Esophagus (tissue), 2 donors: ENCODE data around the gene NRXN3. TPM values are rescaled to one million over a fixed set of nuclear protein-coding genes. Genes with fewer than 3 reads are reported as not detected.

ENCODE experiments used
- H3K27ac ChIP-seq, 2 donors: one replicate each; pipeline ENCODE4 v1.5.1; 2013; ENCODE audit warnings: low read depth in 2 of 2, mild to moderate bottlenecking in 2 of 2, inconsistent platforms in 1 of 2, low read length in 1 of 2, moderate library complexity in 1 of 2
- H3K27me3 ChIP-seq, 2 donors: one replicate each; pipeline ENCODE4 v1.6.1; 2013; ENCODE audit warnings: low read length in 2 of 2, control low read depth in 1 of 2, mild to moderate bottlenecking in 1 of 2; ENCODE audit not compliant: insufficient read depth in 2 of 2, control insufficient read depth in 1 of 2
- H3K36me3 ChIP-seq, 2 donors: one replicate each; pipeline ENCODE4 v1.6.1; 2013; ENCODE audit warnings: low read length in 1 of 2; ENCODE audit not compliant: control insufficient read depth in 2 of 2, insufficient read depth in 2 of 2
- H3K4me1 ChIP-seq, 2 donors: one replicate each; pipeline ENCODE4 v1.6.1; 2013; ENCODE audit warnings: low read length in 1 of 2; ENCODE audit not compliant: control insufficient read depth in 2 of 2, insufficient read depth in 2 of 2
- H3K4me3 ChIP-seq, 2 donors: one replicate each; pipeline ENCODE4 v1.5.1; 2013; ENCODE audit warnings: low read length in 2 of 2, mild to moderate bottlenecking in 2 of 2, low read depth in 1 of 2, moderate library complexity in 1 of 2
- H3K9me3 ChIP-seq, 2 donors: one replicate each; pipeline ENCODE4 v1.6.1; 2013; ENCODE audit warnings: mild to moderate bottlenecking in 2 of 2, low read depth in 1 of 2, low read length in 1 of 2, moderate library complexity in 1 of 2; ENCODE audit not compliant: control insufficient read depth in 2 of 2, insufficient read depth in 1 of 2
- WGBS, 2 donors: extraction: QIAGEN DNeasy Blood & Tissue Kit; methylation state at CpG; one replicate each; pipeline ENCODE4 v1.1.7; 2013; 5-methylcytosine and 5-hydroxymethylcytosine counted together
- polyA plus RNA-seq, 2 donors: library from polyadenylated mRNA; stranded (reverse); fragments of 200-250 nt; gene quantifications; one replicate each; pipeline ENCODE4 v1.2.3, GENCODE V29; 2013
- donor health status: healthy with polysubstance abuse.
- donor health status: Bipolar disorder and iron deficiency.

The NRXN3 gene
- polyA plus RNA-seq, 2 donors, result 1.7 to 2.2 TPM

- 74 to 78% methylated on average over 5 of the region's 5 CpGs for WGBS, 2 donors
- Histone ChIP-seq H3K36me3 (no peaks in the 10 kb centered on the region), H3K27me3 (no peaks in the 10 kb centered on the region), H3K9me3 (peaks cover 0 to 3% of the 10 kb centered on the region in 2 donors), H3K4me1 (no peaks in the 10 kb centered on the region), H3K4me3 (no peak overlapping the region), H3K27ac (no peak overlapping the region)
These were observed 176.6 kb downstream of the NRXN3 start for GRCh38 chr14:78346747-78347146.

GRCh38 chr14:78355109-78355508, 184.9 kb downstream of the NRXN3 start:
- Histone ChIP-seq H3K27ac (no peak overlapping the region), H3K9me3 (no peaks in the 10 kb centered on the region), H3K4me3 (no peak overlapping the region), H3K27me3 (no peaks in the 10 kb centered on the region), H3K4me1 (no peaks in the 10 kb centered on the region), H3K36me3 (no peaks in the 10 kb centered on the region)
- WGBS, 2 donors, result 62 to 63% methylated on average over 3 of the region's 3 CpGs

GRCh38 chr14:78356391-78356790, 186.2 kb downstream of the NRXN3 start:
- WGBS, 2 donors, result 33 to 35% methylated on average over 3 of the region's 3 CpGs
- no peaks in the 10 kb centered on the region for H3K36me3 ChIP-seq
- no peaks in the 10 kb centered on the region for H3K4me1 ChIP-seq
- no peak overlapping the region for H3K4me3 ChIP-seq
- H3K9me3 ChIP-seq, result no peaks in the 10 kb centered on the region
- no peaks in the 10 kb centered on the region for H3K27me3 ChIP-seq
- H3K27ac ChIP-seq, result no peak overlapping the region

DNA sequence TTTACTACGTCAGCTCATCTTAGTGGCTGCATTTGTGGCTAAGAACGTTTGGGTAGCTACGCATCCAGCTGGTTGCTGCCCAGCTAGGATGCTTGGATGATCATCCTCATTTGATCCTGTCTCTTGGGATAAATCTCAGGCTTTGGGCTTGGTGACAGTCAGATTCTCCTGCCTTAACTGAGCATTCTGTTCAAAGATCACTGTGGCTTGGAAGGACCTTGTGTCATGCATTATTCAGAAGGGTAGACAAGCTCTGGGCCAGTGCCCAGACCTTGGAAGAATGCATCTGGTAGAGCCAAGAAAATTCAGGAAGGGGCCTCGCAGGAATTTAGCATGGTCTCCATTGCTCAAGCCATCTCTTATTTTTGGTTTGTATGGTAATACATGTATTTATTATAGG, 188.4 kb downstream of the NRXN3 start:
- 78 to 84% methylated on average over 4 of the region's 4 CpGs for WGBS, 2 donors
- Histone ChIP-seq H3K4me3 (no peak overlapping the region), H3K27ac (no peak overlapping the region), H3K4me1 (no peaks in the 10 kb centered on the region), H3K9me3 (no peaks in the 10 kb centered on the region), H3K27me3 (no peaks in the 10 kb centered on the region), H3K36me3 (no peaks in the 10 kb centered on the region)

DNA sequence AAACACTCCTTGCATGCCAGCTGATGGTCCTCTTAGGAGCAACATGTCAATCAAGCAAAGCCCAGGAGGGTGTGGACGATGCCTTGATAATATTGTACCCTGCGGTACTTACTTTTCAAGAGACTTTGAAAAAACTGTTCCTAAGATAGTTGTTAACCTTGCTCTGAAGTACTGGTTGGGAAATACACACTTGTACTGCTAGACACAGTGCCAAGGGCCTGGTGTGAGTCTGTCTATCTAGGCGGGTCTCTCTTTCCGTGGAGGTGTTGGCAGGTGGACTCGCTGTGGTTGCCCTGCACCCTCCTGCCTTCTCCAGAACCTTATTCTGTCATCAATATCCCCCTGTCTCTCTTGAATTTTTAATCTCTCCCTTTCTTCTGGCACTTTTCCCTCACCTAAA, 189.4 kb downstream of the NRXN3 start:
- Histone ChIP-seq H3K4me1 (no peaks in the 10 kb centered on the region), H3K27ac (no peak overlapping the region), H3K27me3 (no peaks in the 10 kb centered on the region), H3K36me3 (no peaks in the 10 kb centered on the region), H3K9me3 (no peaks in the 10 kb centered on the region), H3K4me3 (no peak overlapping the region)
- WGBS, 2 donors, result 80 to 82% methylated on average over 5 of the region's 5 CpGs

- Histone ChIP-seq H3K4me1 (no peaks in the 10 kb centered on the region), H3K27me3 (no peaks in the 10 kb centered on the region), H3K9me3 (no peaks in the 10 kb centered on the region), H3K27ac (no peak overlapping the region), H3K4me3 (no peak overlapping the region), H3K36me3 (no peaks in the 10 kb centered on the region)
- 39 to 60% methylated on average over 4 of the region's 4 CpGs for WGBS, 2 donors
These were observed 192.8 kb downstream of the NRXN3 start for GRCh38 chr14:78363008-78363407.

- Histone ChIP-seq H3K9me3 (no peaks in the 10 kb centered on the region), H3K4me3 (no peak overlapping the region), H3K36me3 (no peaks in the 10 kb centered on the region), H3K27me3 (no peaks in the 10 kb centered on the region), H3K27ac (no peak overlapping the region), H3K4me1 (no peaks in the 10 kb centered on the region)
These were observed 197.2 kb downstream of the NRXN3 start for GRCh38 chr14:78367355-78367754.

GRCh38 chr14:78383060-78383459, 212.9 kb downstream of the NRXN3 start:
- 58 to 61% methylated on average over 3 of the region's 3 CpGs for WGBS, 2 donors

GRCh38 chr14:78398216-78398615, 228.0 kb downstream of the NRXN3 start:
- Histone ChIP-seq H3K27me3 (no peaks in the 10 kb centered on the region), H3K9me3 (no peaks in the 10 kb centered on the region), H3K27ac (no peak overlapping the region), H3K36me3 (no peaks in the 10 kb centered on the region), H3K4me1 (no peaks in the 10 kb centered on the region), H3K4me3 (no peak overlapping the region)
- 32 to 48% methylated on average over 1 of the region's 1 CpG for WGBS, 2 donors

More at GRCh38 chr14:78383060-78383459, 212.9 kb downstream of the NRXN3 start:
- Histone ChIP-seq H3K4me3 (no peak overlapping the region), H3K27me3 (no peaks in the 10 kb centered on the region), H3K4me1 (no peaks in the 10 kb centered on the region), H3K36me3 (no peaks in the 10 kb centered on the region), H3K9me3 (no peaks in the 10 kb centered on the region), H3K27ac (no peak overlapping the region)

DNA sequence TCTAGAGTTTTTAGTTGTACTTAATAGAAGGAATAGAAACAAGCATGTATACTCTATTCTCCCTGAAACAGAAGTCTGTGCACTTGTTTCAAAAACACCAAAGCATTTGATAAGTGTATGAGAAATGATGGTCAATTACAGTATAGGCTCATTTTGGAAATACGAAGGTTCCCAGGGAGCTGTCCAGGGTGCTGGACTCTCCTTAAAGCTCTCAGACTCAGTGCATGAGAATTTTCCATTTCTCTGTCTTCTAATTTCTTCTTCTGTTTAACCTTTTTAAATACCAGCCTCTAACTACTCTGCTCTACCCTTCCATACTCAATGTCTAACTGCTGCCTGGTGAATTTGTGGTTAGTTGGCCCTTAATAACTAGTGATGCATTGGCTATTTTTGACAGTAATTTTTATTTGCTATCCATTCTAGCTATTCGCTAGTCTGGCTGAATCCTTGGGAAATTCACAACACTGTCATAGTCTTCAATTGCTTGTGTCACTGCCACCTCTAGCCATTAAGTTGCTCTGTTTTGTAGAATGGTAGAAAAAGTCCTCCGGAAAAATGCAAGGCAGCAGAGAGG, 229.2 kb downstream of the NRXN3 start:
- Histone ChIP-seq H3K4me1 (no peaks in the 10 kb centered on the region), H3K27me3 (no peaks in the 10 kb centered on the region), H3K4me3 (no peak overlapping the region), H3K9me3 (no peaks in the 10 kb centered on the region), H3K27ac (no peak overlapping the region), H3K36me3 (no peaks in the 10 kb centered on the region)
- WGBS, 2 donors, result 57 to 59% methylated on average over 3 of the region's 3 CpGs
